Measurements from ENCODE around the gene KCNN3.
A peak's percentile ranks its signal among the peaks of the same experiment; 100 is the strongest.

The KCNN3 gene

GRCh38 chr1:154879038-154879421 is 8.9 kb upstream of the KCNN3 start:
- no peak for DNase-seq

- peak; percentile 56 for DNase-seq
Measured at GRCh38 chr1:154878371-154879037, 8.4 kb upstream of the KCNN3 start.

- DNase-seq: no peak
Measured at GRCh38 chr1:154877370-154877974, 7.4 kb upstream of the KCNN3 start.

GRCh38 chr1:154876842-154877369 is 6.8 kb upstream of the KCNN3 start:
- DNase-seq: no peak

GRCh38 chr1:154874465-154874864 is 4.4 kb upstream of the KCNN3 start:
- no peak for DNase-seq

GRCh38 chr1:154873321-154873950 is 3.4 kb upstream of the KCNN3 start:
- DNase-seq: no peak

GRCh38 chr1:154871374-154871773 is 1.3 kb upstream of the KCNN3 start:
- no peak for DNase-seq

GRCh38 chr1:154870734-154871133 is 653 bp upstream of the KCNN3 start:
- DNase-seq: no peak

GRCh38 chr1:154869351-154870114 is 548 bp downstream of the KCNN3 start:
- DNase-seq: peak; percentile 4

GRCh38 chr1:154867841-154868605 is 2.1 kb downstream of the KCNN3 start:
- peak; percentile 44 for DNase-seq

GRCh38 chr1:154867064-154867825 is 2.8 kb downstream of the KCNN3 start:
- peak; percentile 61 for DNase-seq

GRCh38 chr1:154866257-154867063 is 3.6 kb downstream of the KCNN3 start:
- DNase-seq: no peak

GRCh38 chr1:154865442-154866256 is 4.4 kb downstream of the KCNN3 start:
- no peak for DNase-seq

- DNase-seq: no peak
Measured at GRCh38 chr1:154864189-154864975, 5.7 kb downstream of the KCNN3 start.

GRCh38 chr1:154863315-154864174 is 6.5 kb downstream of the KCNN3 start:
- DNase-seq: no peak

GRCh38 chr1:154862907-154863306 is 7.2 kb downstream of the KCNN3 start:
- DNase-seq: no peak

- DNase-seq: peak; percentile 41
Measured at GRCh38 chr1:154861607-154862094, 8.4 kb downstream of the KCNN3 start.
